HAP-1 (cell line): ENCODE data around the gene INTS15.
"Not testable (repeated sequence)": the region's sequence is repeated elsewhere in the genome, so short reads cannot be mapped to it uniquely, and the experiment has no call there.

Experiments used
- DNase-seq, 2 experiments: peaks; one replicate each; pipeline ENCODE4 v3.0.0-alpha.2; 2016 to 2020; ENCODE audit warnings: low spot score in 2 of 2
- H3K27me3 ChIP-seq: fragments of 250-450 bp; sonication (Bioruptor Pico); 2 replicates; pipeline ENCODE4 v1.5.1; 2020; ENCODE audit warnings: low read depth, mild to moderate bottlenecking, moderate library complexity
- H3K36me3 ChIP-seq: fragments of 250-450 bp; sonication (Bioruptor Pico); replicated peaks from 2 replicates; pipeline ENCODE4 v1.5.1; 2020; ENCODE audit warnings: mild to moderate bottlenecking
- H3K4me1 ChIP-seq: fragments of 250-450 bp; sonication (Bioruptor Pico); 2 replicates; pipeline ENCODE4 v1.5.1; 2020; ENCODE audit warnings: mild to moderate bottlenecking
- H3K4me3 ChIP-seq: fragments of 250-450 bp; sonication (Bioruptor Pico); 2 replicates; pipeline ENCODE4 v1.5.1; 2020; ENCODE audit warnings: mild to moderate bottlenecking, moderate library complexity
- H3K9me3 ChIP-seq: fragments of 250-450 bp; sonication (Bioruptor Pico); 2 replicates; pipeline ENCODE4 v1.5.1; 2020; ENCODE audit warnings: mild to moderate bottlenecking, moderate library complexity
- in situ Hi-C: fragments of 300-500 bp; cut with MboI; formaldehyde crosslinking; loops from 3 replicates; pipeline ENCODE4 v1.14.3; 2020; ENCODE audit warnings: low sequenced_read_pairs, inconsistent platforms, mixed read lengths

The INTS15 gene

GRCh38 chr7:6616854-6617643 is 27.2 kb downstream of the INTS15 start:
- no peak overlapping the region for H3K4me3 ChIP-seq
- peaks cover 4% of the 10 kb centered on the region for H3K36me3 ChIP-seq
- no peaks in the 10 kb centered on the region for H3K27me3 ChIP-seq
- in situ Hi-C loops, result no loop called here
- H3K9me3 ChIP-seq, result no peaks in the 10 kb centered on the region
- peaks cover 6% of the 10 kb centered on the region for H3K4me1 ChIP-seq
- no peak for DNase-seq

DNA sequence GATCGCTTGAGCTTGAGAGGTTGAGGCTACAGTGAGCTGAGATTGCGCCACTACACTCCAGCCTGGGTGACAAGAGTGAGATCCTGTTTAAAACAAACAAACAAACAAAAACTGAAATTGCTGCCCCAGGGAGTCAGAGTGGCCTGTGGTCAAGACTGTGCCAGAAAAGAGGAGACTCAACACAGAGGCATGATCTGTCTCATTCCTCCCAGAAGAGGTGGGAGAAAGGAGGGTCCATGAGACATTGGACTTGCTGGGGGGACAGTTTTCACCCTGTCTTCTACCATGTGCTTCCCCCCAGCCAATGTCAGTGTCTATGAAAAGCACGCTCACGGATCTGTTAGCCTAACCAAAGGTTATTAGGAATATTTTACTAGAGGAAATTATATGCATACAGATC is 28.8 kb downstream of the INTS15 start:
- DNase-seq, result no peak
- Histone ChIP-seq H3K36me3 (peaks cover 10% of the 10 kb centered on the region), H3K9me3 (no peaks in the 10 kb centered on the region), H3K4me1 (peaks cover 6% of the 10 kb centered on the region), H3K27me3 (no peaks in the 10 kb centered on the region), H3K4me3 (no peak overlapping the region)
- in situ Hi-C loops, result no loop called here

- no peak for DNase-seq
- no peak overlapping the region for H3K4me3 ChIP-seq
- peaks cover 11% of the 10 kb centered on the region for H3K36me3 ChIP-seq
- no peaks in the 10 kb centered on the region for H3K9me3 ChIP-seq
- in situ Hi-C loops, result no loop called here
- peaks cover 4% of the 10 kb centered on the region for H3K4me1 ChIP-seq
- H3K27me3 ChIP-seq, result no peaks in the 10 kb centered on the region
Measured at GRCh38 chr7:6619961-6620360, 30.1 kb downstream of the INTS15 start.

DNA sequence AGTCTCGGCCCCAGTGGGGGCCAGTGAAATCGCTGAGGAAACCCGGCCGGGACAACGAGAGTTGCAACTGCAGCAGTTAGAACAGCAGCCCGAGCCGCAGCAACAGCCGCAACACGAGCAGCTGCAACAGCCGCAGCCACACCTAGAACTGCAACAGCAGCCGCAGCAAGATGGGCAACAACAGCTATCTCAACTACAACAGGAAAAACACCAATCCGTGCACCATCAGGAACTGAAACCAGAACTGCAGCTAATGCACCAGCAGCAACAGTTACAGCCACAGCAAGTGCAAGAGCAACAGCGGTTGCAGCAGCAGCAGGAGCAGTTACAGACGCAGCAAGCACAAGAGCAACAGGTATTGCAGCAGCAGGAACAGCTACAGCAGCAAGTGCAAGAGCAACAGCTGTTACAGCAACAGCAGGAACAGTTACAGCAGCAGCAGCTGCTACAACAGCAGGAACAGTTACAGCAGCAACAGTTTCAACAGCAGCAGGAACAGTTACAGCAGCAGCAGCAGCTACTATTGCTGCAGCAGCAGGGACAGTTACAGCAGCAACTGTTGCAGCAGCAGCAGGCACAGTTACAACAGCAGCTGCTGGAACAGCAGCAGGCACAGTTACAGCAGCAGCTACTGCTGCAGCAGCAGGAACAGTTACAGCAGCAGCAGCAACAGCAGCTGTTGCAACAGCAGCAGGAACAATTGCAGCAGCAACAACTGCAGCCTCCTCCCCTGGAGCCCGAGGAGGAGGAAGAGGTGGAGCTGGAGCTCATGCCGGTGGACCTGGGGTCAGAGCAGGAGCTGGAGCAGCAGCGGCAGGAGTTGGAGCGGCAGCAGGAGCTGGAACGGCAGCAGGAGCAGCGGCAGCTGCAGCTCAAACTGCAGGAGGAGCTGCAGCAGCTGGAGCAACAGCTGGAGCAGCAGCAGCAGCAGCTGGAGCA is 31.6 kb downstream of the INTS15 start:
- in situ Hi-C loops, result no loop called here
- Histone ChIP-seq H3K4me3 (no peak overlapping the region), H3K36me3 (peaks cover 11% of the 10 kb centered on the region), H3K27me3 (no peaks in the 10 kb centered on the region), H3K9me3 (no peaks in the 10 kb centered on the region), H3K4me1 (no peaks in the 10 kb centered on the region)
- no peak for DNase-seq

DNA sequence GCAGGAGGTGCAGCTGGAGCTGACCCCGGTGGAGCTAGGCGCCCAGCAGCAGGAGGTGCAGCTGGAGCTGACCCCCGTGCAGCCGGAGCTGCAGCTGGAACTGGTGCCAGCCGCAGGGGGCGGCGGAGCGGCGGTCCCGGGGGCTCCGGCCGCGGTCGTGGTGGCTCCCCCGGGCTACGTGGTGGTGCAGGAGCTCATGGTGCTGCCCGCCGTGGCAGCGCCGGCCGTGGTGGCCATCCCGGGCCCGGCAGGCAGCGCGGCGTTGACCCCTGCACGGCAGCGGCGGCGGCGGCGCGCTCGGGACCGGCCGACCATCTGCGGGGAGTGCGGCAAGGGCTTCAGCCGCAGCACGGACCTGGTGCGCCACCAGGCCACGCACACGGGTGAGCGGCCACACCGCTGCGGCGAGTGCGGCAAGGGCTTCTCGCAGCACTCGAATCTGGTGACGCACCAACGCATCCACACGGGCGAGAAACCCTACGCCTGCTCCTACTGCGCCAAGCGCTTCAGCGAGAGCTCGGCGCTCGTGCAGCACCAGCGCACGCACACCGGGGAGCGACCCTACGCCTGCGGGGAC is 32.4 kb downstream of the INTS15 start:
- in situ Hi-C loops, result no loop called here
- Histone ChIP-seq H3K9me3 (no peaks in the 10 kb centered on the region), H3K36me3 (peaks cover 11% of the 10 kb centered on the region), H3K27me3 (no peaks in the 10 kb centered on the region), H3K4me3 (no peak overlapping the region), H3K4me1 (no peaks in the 10 kb centered on the region)
- DNase-seq, result no peak

DNA sequence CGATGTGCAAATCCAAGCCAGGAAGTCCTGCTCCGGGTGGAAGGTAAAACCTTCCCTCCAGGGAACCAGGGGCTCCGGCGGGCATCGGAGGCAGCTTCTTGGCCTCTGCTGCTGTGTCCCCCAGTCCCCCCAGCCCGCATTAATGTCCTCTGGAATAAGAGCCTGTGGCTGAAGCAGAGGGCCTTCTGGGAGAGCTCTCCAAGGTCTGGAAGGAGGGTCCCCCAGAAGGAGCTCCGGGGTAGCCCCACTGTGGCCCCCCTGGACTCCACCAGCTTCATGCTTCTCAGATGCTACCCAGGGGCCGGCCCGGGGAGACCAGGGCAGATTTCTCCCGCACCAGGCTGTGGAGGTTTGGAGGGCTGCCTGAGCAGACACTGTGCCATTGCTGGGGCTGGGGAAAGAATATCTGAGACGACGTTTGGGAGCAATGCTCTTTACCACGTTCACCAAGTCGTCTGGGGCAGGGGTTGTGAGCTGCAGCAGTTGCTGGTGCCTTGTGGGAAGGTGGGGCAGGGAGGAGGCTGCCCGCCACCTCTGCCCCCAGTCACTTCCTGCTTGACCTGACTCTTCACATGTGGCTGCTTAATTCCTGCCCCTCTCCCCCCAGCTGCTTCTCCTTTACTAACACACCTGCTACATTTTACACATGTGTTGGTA is 33.9 kb downstream of the INTS15 start:
- Histone ChIP-seq H3K9me3 (no peaks in the 10 kb centered on the region), H3K4me1 (no peaks in the 10 kb centered on the region), H3K27me3 (no peaks in the 10 kb centered on the region), H3K36me3 (peaks cover 11% of the 10 kb centered on the region), H3K4me3 (no peak overlapping the region)
- in situ Hi-C loops, result no loop called here
- DNase-seq, result no peak

- Histone ChIP-seq H3K4me3 (no peak overlapping the region), H3K4me1 (no peaks in the 10 kb centered on the region), H3K9me3 (no peaks in the 10 kb centered on the region), H3K27me3 (no peaks in the 10 kb centered on the region), H3K36me3 (peaks cover 11% of the 10 kb centered on the region)
- DNase-seq, result no peak
- in situ Hi-C loops, result no loop called here
Measured at GRCh38 chr7:6624246-6624611, 34.4 kb downstream of the INTS15 start.

DNA sequence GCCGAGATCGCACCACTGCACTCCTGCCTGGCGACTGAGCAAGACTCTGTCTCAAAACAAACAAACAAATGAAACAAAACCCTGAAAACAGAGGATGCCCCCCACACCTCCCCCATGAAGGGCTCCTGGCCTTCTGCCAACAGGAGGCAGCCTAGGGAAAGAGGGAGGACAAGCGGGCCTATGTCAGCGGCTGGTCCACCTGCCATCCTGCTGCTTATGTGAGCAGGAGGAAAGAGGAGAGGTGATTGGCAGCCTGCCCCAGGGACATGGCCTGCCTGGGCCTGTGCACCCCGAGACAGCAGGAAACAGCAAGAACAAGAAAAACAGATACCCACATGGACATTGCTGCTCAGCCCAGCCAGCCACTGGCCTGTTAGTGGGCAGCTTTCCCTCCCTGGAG is 38.2 kb downstream of the INTS15 start:
- DNase-seq, result no peak
- in situ Hi-C loops, result no loop called here
- no peaks in the 10 kb centered on the region for H3K9me3 ChIP-seq
- H3K4me3 ChIP-seq, result no peak overlapping the region
- H3K27me3 ChIP-seq, result no peaks in the 10 kb centered on the region
- no peaks in the 10 kb centered on the region for H3K4me1 ChIP-seq
- peaks cover 7% of the 10 kb centered on the region; the same call in 1 of the 2 replicates for H3K36me3 ChIP-seq

DNA sequence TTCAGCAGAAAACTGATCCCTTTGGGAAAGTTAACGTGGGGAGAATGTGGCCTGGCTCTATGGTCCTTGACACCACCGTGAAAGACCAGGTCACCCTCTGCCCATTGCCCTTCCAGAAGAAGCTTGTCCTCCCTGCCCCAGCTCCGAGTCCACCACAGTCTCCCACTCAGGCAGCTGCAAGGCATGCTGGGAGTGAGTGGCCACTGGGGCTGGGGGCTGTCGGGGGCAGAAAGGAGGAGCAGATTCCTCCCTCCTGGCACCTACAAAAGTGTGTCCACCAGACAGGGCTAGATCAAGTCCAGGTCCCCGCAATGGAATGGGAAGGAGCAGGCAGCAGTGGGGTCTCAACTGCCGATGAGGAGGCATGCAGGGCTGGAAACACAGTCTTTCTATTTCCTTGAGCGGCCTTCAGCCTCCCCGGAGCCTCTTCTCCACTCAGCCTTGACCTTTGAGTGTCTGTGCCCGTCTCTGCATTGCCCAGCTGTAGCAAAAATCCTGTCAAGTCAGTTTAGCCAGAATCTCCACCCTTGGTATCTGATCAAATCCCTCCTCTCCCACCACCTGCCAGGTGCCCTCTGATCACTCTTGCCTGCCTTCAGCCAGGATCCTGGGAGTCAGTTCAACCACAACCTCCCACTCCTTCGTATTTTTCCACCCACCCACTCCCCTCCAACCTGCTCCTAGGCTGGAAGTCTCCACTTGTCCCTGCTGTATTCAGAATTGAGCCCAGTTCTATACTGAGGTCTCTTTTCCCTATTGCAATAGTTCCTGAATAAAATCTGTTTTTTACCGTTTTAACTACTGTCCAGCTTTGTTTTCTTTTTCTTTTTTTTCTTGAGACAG is 40.4 kb downstream of the INTS15 start:
- Histone ChIP-seq H3K9me3 (no peaks in the 10 kb centered on the region), H3K27me3 (no peaks in the 10 kb centered on the region), H3K4me1 (no peaks in the 10 kb centered on the region), H3K4me3 (no peak overlapping the region), H3K36me3 (no peaks in the 10 kb centered on the region)
- no peak for DNase-seq
- in situ Hi-C loops, result no loop called here

DNA sequence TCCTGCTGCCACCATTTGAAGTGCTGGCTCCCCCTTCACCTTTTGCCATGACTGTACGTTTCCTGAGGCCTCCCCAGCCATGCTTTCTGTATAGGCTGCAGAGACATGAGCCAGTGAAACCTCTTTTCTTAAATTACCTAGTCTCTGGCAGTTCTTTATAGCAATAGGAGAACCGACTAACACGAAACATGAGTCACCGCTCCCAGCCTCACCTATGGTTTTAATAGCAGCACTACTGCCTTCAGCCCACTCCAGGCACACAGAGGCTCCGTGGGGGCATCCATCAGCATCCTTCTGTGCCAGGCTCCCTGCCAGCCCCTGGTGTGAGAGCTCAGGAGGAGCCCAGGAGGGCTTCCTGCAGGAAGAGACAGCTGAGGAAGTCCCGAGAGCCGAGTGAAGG is 41.8 kb downstream of the INTS15 start:
- no peaks in the 10 kb centered on the region for H3K4me1 ChIP-seq
- no peaks in the 10 kb centered on the region for H3K27me3 ChIP-seq
- in situ Hi-C loops, result no loop called here
- no peak for DNase-seq
- no peaks in the 10 kb centered on the region for H3K36me3 ChIP-seq
- H3K9me3 ChIP-seq, result no peaks in the 10 kb centered on the region
- no peak overlapping the region for H3K4me3 ChIP-seq

DNA sequence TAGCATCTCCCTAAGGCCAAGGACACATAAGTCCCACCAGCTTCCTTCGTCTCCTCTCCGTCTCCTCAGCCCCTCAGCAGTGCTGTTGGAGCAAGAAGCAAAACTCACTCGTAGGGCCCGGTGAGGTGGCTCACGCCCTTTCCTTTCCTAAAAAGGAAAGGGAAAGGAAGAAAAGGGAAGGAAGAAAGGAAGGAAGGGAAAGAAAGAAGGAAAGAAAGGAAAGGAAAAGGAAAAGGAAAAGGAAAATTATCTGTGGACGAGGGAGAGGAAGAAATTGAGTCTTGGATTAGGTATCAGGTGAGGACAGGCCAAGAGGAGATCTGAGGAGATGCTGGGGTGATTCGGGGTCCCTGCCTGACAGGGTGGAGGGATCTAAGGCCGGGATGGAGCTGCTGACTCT is 44.2 kb downstream of the INTS15 start:
- Histone ChIP-seq H3K27me3 (no peaks in the 10 kb centered on the region), H3K9me3 (no peaks in the 10 kb centered on the region), H3K4me1 (no peaks in the 10 kb centered on the region; the same call in 1 of the 2 replicates), H3K4me3 (no peak overlapping the region), H3K36me3 (no peaks in the 10 kb centered on the region; the same call in 1 of the 2 replicates)
- in situ Hi-C loops, result no loop called here
- DNase-seq, result no peak

- DNase-seq, in situ Hi-C loops, H3K4me1 ChIP-seq: not testable (repeated sequence)
Measured at GRCh38 chr7:6634971-6635370, 45.1 kb downstream of the INTS15 start.

More at GRCh38 chr7:6634971-6635370, 45.1 kb downstream of the INTS15 start:
- H3K4me3 ChIP-seq, H3K36me3 ChIP-seq, H3K27me3 ChIP-seq, H3K9me3 ChIP-seq: not testable (repeated sequence)
